PC-9 (cell line): ENCODE data around the gene HSD17B2. TPM values are rescaled to one million over a fixed set of nuclear protein-coding genes. Genes with fewer than 3 reads are reported as not detected.
A peak's percentile ranks its signal among the peaks of the same experiment; 100 is the strongest.

Experiments used
- BruUV-seq: library from RNA; stranded (reverse); fragments of 400-500 nt; replicated peaks from 2 replicates; lab custom pipeline; 2021; lab: Mats Ljungman, UMichigan
- CTCF ChIA-PET: fragments of 300-600 bp; sonication (Branson Sonifier 250); formaldehyde crosslinking; loops from one replicate; lab custom pipeline; 2022; ENCODE audit warnings: antibody characterized with exemption; lab: Charles Lee
- POLR2A ChIA-PET: fragments of 300-600 bp; sonication (Branson Sonifier 250); formaldehyde crosslinking; loops from one replicate; lab custom pipeline; 2022; ENCODE audit warnings: antibody characterized with exemption; ENCODE audit not compliant: unreplicated experiment; lab: Charles Lee
- DNase-seq, 2 experiments: peaks; one replicate each; pipeline versions ENCODE4 v3.0.0 to v3.0.0-alpha.2; 2015 to 2022; ENCODE audit warnings: mixed read lengths in 1 of 2
- H2AFZ ChIP-seq: fragments of 200-600 bp; sonication (generic); 2 replicates; pipeline ENCODE4 v1.8.1; 2017; ENCODE audit warnings: antibody characterized with exemption
- H3F3A ChIP-seq: fragments of 200-600 bp; sonication (generic); 2 replicates; pipeline ENCODE4 v1.8.1; 2017; ENCODE audit warnings: antibody characterized with exemption, mild to moderate bottlenecking, low read depth; ENCODE audit not compliant: insufficient read depth
- H3K27ac ChIP-seq: fragments of 200-600 bp; sonication (generic); 2 replicates; pipeline ENCODE4 v1.6.1; 2016; ENCODE audit warnings: mixed run types
- H3K27me3 ChIP-seq: fragments of 200-600 bp; sonication (generic); 2 replicates; pipeline ENCODE4 v1.6.1; 2016; ENCODE audit warnings: low read depth, mixed run types; ENCODE audit not compliant: insufficient read depth
- H3K36me3 ChIP-seq: fragments of 200-600 bp; sonication (generic); 2 replicates; pipeline ENCODE4 v1.6.1; 2016; ENCODE audit warnings: low read depth, mixed run types
- H3K4me1 ChIP-seq: fragments of 200-600 bp; sonication (generic); replicated peaks from 2 replicates; pipeline ENCODE4 v1.6.1; 2016; ENCODE audit warnings: mixed run types; ENCODE audit not compliant: insufficient read depth
- H3K4me2 ChIP-seq: fragments of 200-600 bp; sonication (generic); 2 replicates; pipeline ENCODE4 v1.6.1; 2017; ENCODE audit warnings: mixed run types
- H3K4me3 ChIP-seq: fragments of 200-600 bp; sonication (generic); 2 replicates; pipeline ENCODE4 v1.6.1; 2016; ENCODE audit warnings: mixed run types
- H3K79me2 ChIP-seq: fragments of 200-600 bp; sonication (generic); 2 replicates; pipeline ENCODE4 v1.6.1; 2017; ENCODE audit warnings: low read depth, mixed run types
- H3K9me2 ChIP-seq: fragments of 200-600 bp; sonication (generic); 2 replicates; pipeline ENCODE4 v1.8.1; 2017; ENCODE audit warnings: mild to moderate bottlenecking; ENCODE audit not compliant: insufficient read depth
- H3K9me3 ChIP-seq: fragments of 200-600 bp; sonication (generic); 2 replicates; pipeline ENCODE4 v1.8.1; 2016; ENCODE audit warnings: low read depth; ENCODE audit not compliant: insufficient read depth
- H4K20me1 ChIP-seq: fragments of 200-600 bp; sonication (generic); 2 replicates; pipeline ENCODE4 v1.8.1; 2017; ENCODE audit not compliant: insufficient read depth
- EZH2 ChIP-seq: fragments of 200-600 bp; sonication (generic); IDR thresholded peaks from 2 replicates; pipeline ENCODE4 v1.8.0; 2017; ENCODE audit warnings: antibody characterized with exemption, low read depth
- intact Hi-C: fragments of 100-400 bp; cut with micrococcal nuclease; formaldehyde crosslinking; loops from one replicate; pipeline ENCODE4 v1.10.0; 2022; ENCODE audit not compliant: unreplicated experiment
- total RNA-seq: library from RNA; stranded (reverse); gene quantifications from 2 replicates; pipeline ENCODE4 v1.2.3, GENCODE V29; 2021
- TF ChIP-seq, protein P1 (sequence below): fragments of 200-600 bp; sonication (generic); conservative IDR thresholded peaks from 2 replicates; pipeline ENCODE4 v1.6.1; 2017; ENCODE audit warnings: mixed run types, antibody characterized with exemption, mild to moderate bottlenecking, moderate library complexity

The HSD17B2 gene
- total RNA-seq, 1 experiment from 2014 or later, result not detected

DNA sequence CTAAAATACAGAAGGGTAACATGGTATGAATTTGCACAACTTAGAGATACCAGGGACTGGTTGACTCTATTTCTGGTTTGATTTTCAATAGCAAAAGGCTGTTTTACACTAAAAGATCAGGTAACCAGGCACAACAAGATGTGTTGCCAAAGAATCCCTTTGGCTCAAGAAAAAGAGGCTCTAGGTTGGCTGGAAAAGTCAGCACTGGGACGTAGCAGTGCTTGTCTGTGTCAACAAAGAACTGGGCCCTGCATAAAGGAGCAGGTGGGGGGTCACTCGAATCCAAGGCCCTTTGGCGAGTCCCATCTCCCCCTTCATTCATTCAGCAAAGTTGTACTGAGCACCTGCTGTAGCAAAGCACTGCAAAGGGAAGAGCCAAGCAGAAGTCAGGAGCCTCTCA is 42.2 kb upstream of the HSD17B2 start:
- Histone ChIP-seq H3K4me2 (no peak overlapping the region), H3K4me1 (peaks cover 20% of the 10 kb centered on the region), H3K27me3 (no peaks in the 10 kb centered on the region), H3K27ac (no peak overlapping the region), H3K36me3 (no peaks in the 10 kb centered on the region), H2AFZ (no peak overlapping the region), H3K4me3 (no peak overlapping the region), H3K9me2 (no peaks in the 10 kb centered on the region), H3K9me3 (0 out of 2 replicates have a peak, but pooled peaks cover 4% of the 10 kb centered on the region), H3K79me2 (no peaks in the 10 kb centered on the region), H4K20me1 (no peaks in the 10 kb centered on the region), H3F3A (peaks cover 12% of the 10 kb centered on the region)
- TF ChIP-seq, protein P1, sequence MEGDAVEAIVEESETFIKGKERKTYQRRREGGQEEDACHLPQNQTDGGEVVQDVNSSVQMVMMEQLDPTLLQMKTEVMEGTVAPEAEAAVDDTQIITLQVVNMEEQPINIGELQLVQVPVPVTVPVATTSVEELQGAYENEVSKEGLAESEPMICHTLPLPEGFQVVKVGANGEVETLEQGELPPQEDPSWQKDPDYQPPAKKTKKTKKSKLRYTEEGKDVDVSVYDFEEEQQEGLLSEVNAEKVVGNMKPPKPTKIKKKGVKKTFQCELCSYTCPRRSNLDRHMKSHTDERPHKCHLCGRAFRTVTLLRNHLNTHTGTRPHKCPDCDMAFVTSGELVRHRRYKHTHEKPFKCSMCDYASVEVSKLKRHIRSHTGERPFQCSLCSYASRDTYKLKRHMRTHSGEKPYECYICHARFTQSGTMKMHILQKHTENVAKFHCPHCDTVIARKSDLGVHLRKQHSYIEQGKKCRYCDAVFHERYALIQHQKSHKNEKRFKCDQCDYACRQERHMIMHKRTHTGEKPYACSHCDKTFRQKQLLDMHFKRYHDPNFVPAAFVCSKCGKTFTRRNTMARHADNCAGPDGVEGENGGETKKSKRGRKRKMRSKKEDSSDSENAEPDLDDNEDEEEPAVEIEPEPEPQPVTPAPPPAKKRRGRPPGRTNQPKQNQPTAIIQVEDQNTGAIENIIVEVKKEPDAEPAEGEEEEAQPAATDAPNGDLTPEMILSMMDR, result no peak
- intact Hi-C loops, result no loop called here
- BruUV-seq, result no TSS peak
- POLR2A ChIA-PET, result no interaction called here
- CTCF ChIA-PET, result no interaction called here
- no peak for DNase-seq

DNA sequence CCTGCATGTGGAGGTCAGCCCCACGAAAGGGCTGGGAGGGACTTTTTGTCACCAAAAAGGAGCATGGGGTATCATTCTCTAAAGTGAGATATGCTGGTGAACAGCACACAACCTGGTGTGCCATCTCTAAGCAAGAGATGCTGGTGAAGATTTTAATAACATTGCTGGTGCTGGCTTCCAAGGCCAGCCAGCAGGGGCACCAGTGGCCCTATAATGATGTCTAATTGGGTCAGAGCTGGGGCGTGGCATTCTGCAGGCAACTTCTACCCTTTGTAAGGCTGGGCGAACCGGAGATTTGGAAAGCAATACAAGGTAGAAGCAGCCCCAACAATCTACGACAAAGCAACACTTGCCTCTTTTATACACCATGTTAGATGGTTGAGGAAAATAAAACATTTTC is 40.6 kb upstream of the HSD17B2 start:
- BruUV-seq, result no TSS peak
- TF ChIP-seq, protein P1, result peak; percentile 46; the same call in 1 of the 2 replicates
- TF ChIP-seq EZH2, result no peak
- Histone ChIP-seq H3K9me3 (0 out of 2 replicates have a peak, but pooled peaks cover 4% of the 10 kb centered on the region), H3K4me3 (no peak overlapping the region), H3K4me1 (peaks cover 13% of the 10 kb centered on the region), H2AFZ (no peak overlapping the region), H3F3A (peaks cover 9% of the 10 kb centered on the region; the same call in 1 of the 2 replicates), H3K9me2 (no peaks in the 10 kb centered on the region), H3K4me2 (no peak overlapping the region), H3K79me2 (no peaks in the 10 kb centered on the region), H4K20me1 (no peaks in the 10 kb centered on the region), H3K27me3 (no peaks in the 10 kb centered on the region), H3K36me3 (no peaks in the 10 kb centered on the region), H3K27ac (no peak overlapping the region)
- POLR2A ChIA-PET, result no interaction called here
- no peak for DNase-seq
- intact Hi-C loops, result no loop called here
- CTCF ChIA-PET, result no interaction called here

DNA sequence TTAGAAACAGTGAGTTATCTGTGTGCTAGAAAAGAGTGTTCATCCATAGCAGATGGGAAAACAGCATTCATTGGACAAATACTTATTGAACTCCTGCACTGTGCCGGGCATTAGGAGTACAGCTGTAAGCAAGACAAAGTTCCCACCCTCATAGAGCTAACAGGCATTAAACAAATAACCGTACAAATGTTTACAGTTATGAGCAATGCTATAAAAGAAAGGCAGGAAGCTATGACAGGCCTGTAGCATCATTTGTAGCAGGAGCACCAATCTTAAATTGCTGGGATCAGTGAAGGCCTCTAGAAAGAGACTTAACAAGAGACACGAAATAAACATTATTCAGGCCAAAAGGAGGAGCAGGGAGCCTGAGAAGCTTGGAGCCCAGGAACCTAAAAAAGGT is 39.4 kb upstream of the HSD17B2 start:
- H3F3A ChIP-seq, result peaks cover 9% of the 10 kb centered on the region; the same call in 1 of the 2 replicates
- 0 out of 2 replicates have a peak, but pooled peaks cover 4% of the 10 kb centered on the region for H3K9me3 ChIP-seq
- intact Hi-C loops, result loop anchor here (5.0 kb wide), 1 partner anchor 53 kb away; no protein-coding TSS in a partner anchor
- no peak overlapping the region for H3K4me2 ChIP-seq
- CTCF ChIA-PET, result no interaction called here
- no peak for DNase-seq
- no peaks in the 10 kb centered on the region for H3K27me3 ChIP-seq
- POLR2A ChIA-PET, result no interaction called here
- no TSS peak for BruUV-seq
- no peaks in the 10 kb centered on the region for H4K20me1 ChIP-seq
- H3K4me3 ChIP-seq, result no peak overlapping the region
- H3K36me3 ChIP-seq, result no peaks in the 10 kb centered on the region
- TF ChIP-seq, protein P1, result no peak
- TF ChIP-seq EZH2, result no peak
- no peak overlapping the region for H3K27ac ChIP-seq
- peaks cover 13% of the 10 kb centered on the region for H3K4me1 ChIP-seq
- no peak overlapping the region for H2AFZ ChIP-seq
- H3K79me2 ChIP-seq, result no peaks in the 10 kb centered on the region
- no peaks in the 10 kb centered on the region for H3K9me2 ChIP-seq
